ENCODE results near the gene SLC12A8.

DNA sequence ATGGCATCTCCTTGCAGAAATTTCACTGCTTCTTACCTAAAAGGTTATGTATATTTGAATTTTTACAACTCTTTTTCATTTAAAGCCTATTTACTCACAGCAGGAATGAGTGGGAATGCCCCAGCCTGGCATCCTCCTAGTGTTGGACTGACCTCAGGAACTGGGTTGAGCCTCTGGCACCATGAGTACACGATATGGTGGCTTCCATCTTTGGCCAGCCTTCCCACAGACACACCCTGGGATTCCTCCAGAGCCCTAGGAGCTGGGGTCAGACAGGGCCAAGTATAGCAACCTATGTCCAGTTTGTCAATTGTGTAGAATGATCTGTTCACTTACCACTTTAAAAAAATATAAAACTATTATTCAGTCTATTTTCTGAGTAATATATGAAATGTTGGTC is 99.6 kb downstream of the SLC12A8 start:
- TF ChIP-seq POLR2A (IDR thresholded peaks at IDR 0.05) = no peak
- TF ChIP-seq, protein P1, sequence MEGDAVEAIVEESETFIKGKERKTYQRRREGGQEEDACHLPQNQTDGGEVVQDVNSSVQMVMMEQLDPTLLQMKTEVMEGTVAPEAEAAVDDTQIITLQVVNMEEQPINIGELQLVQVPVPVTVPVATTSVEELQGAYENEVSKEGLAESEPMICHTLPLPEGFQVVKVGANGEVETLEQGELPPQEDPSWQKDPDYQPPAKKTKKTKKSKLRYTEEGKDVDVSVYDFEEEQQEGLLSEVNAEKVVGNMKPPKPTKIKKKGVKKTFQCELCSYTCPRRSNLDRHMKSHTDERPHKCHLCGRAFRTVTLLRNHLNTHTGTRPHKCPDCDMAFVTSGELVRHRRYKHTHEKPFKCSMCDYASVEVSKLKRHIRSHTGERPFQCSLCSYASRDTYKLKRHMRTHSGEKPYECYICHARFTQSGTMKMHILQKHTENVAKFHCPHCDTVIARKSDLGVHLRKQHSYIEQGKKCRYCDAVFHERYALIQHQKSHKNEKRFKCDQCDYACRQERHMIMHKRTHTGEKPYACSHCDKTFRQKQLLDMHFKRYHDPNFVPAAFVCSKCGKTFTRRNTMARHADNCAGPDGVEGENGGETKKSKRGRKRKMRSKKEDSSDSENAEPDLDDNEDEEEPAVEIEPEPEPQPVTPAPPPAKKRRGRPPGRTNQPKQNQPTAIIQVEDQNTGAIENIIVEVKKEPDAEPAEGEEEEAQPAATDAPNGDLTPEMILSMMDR (IDR thresholded peaks at IDR 0.05) = no peak
